IMR-90 (cell line): ENCODE data around the gene CARTPT. TPM values are rescaled to one million over a fixed set of nuclear protein-coding genes. Genes with fewer than 3 reads are reported as not detected.

Experiments used
- ATAC-seq: fragments of 200-7000 bp; cut with Tn5 transposase; 2 replicates; pipeline ENCODE4 v1.9.1; 2020; ENCODE audit warnings: low read depth, mild to moderate bottlenecking, moderate library complexity
- BruUV-seq: library from RNA; stranded (reverse); fragments of 400-500 nt; replicated peaks from 2 replicates; lab custom pipeline; 2021; lab: Mats Ljungman, UMichigan
- CTCF ChIA-PET: fragments of 300-600 bp; formaldehyde crosslinking; extraction: SDS; loops from one replicate; lab custom pipeline; 2021; ENCODE audit warnings: antibody characterized with exemption; lab: Yijun Ruan, JAX
- POLR2A ChIA-PET: fragments of 300-600 bp; sonication (Branson Sonifier 250); formaldehyde crosslinking; loops from one replicate; lab custom pipeline; 2022; ENCODE audit warnings: antibody characterized with exemption; ENCODE audit not compliant: unreplicated experiment; lab: Charles Lee
- DNase-seq: peaks from one replicate; pipeline ENCODE4 v3.0.0; 2013
- H2AFZ ChIP-seq: replicated peaks from 2 replicates; pipeline ENCODE3; 2013; ENCODE audit warnings: low read length, mild to moderate bottlenecking; ENCODE audit not compliant: poor library complexity
- H2AK5ac ChIP-seq: 2 replicates; pipeline ENCODE4 v1.6.1; 2013; ENCODE audit warnings: low read depth, low read length, inconsistent platforms
- H2AK9ac ChIP-seq: replicated peaks from 2 replicates; pipeline ENCODE3; 2013; ENCODE audit warnings: mild to moderate bottlenecking, low read depth, low read length, moderate library complexity; ENCODE audit not compliant: poor library complexity
- H2BK120ac ChIP-seq: 2 replicates; pipeline ENCODE4 v1.6.1; 2013; ENCODE audit warnings: low read depth, low read length, inconsistent platforms
- H2BK15ac ChIP-seq: 3 replicates; pipeline ENCODE4 v1.6.1; 2013; ENCODE audit warnings: low read depth, low read length, inconsistent platforms
- H2BK20ac ChIP-seq: 2 replicates; pipeline ENCODE4 v1.6.1; 2013; ENCODE audit warnings: low read depth, mild to moderate bottlenecking, inconsistent platforms, low read length, moderate library complexity
- H2BK5ac ChIP-seq: 2 replicates; pipeline ENCODE4 v1.6.1; 2013; ENCODE audit warnings: mild to moderate bottlenecking, low read depth, low read length, inconsistent platforms; ENCODE audit not compliant: poor library complexity, severe bottlenecking
- H3K14ac ChIP-seq: replicated peaks from 2 replicates; pipeline ENCODE4 v1.6.1; 2013; ENCODE audit warnings: low read depth, low read length, inconsistent platforms
- H3K18ac ChIP-seq: 2 replicates; pipeline ENCODE4 v1.6.1; 2013; ENCODE audit warnings: low read depth, low read length, control low read depth
- H3K23ac ChIP-seq: 2 replicates; pipeline ENCODE4 v1.6.1; 2013; ENCODE audit warnings: low read depth, low read length, inconsistent platforms
- H3K27ac ChIP-seq: 2 replicates; pipeline ENCODE4 v1.5.1; 2013; ENCODE audit warnings: mild to moderate bottlenecking, control low read depth, low read length; ENCODE audit not compliant: insufficient read depth
- H3K27me3 ChIP-seq: 2 replicates; pipeline ENCODE4 v1.6.1; 2013; ENCODE audit warnings: low read length; ENCODE audit not compliant: control insufficient read depth, insufficient read depth
- H3K36me3 ChIP-seq: 2 replicates; pipeline ENCODE4 v1.6.1; 2013; ENCODE audit warnings: low read length, mixed read lengths; ENCODE audit not compliant: control insufficient read depth, insufficient read depth
- H3K4ac ChIP-seq: 2 replicates; pipeline ENCODE4 v1.6.1; 2013; ENCODE audit warnings: low read depth, low read length, inconsistent platforms
- H3K4me1 ChIP-seq: 2 replicates; pipeline ENCODE4 v1.6.1; 2013; ENCODE audit warnings: low read length, mixed read lengths; ENCODE audit not compliant: control insufficient read depth, insufficient read depth
- H3K4me2 ChIP-seq: 2 replicates; pipeline ENCODE4 v1.6.1; 2013; ENCODE audit warnings: low read depth, mild to moderate bottlenecking, control low read depth, low read length, moderate library complexity
- H3K4me3 ChIP-seq: 2 replicates; pipeline ENCODE4 v1.5.1; 2013; ENCODE audit warnings: low read depth, mild to moderate bottlenecking, control low read depth, low read length, moderate library complexity; ENCODE audit not compliant: insufficient read depth
- H3K56ac ChIP-seq: 2 replicates; pipeline ENCODE4 v1.6.1; 2013; ENCODE audit warnings: low read length, inconsistent platforms; ENCODE audit not compliant: insufficient read depth; ENCODE audit errors: extremely low read depth
- H3K79me1 ChIP-seq, 2 experiments: 2 replicates each; pipeline ENCODE4 v1.6.1; 2013; ENCODE audit warnings: low read length in 2 of 2, inconsistent platforms in 1 of 2, low read depth in 1 of 2
- H3K9ac ChIP-seq: 2 replicates; pipeline ENCODE4 v1.6.1; 2013; ENCODE audit warnings: low read depth, low read length, control low read depth
- H3K9me1 ChIP-seq: 2 replicates; pipeline ENCODE4 v1.6.1; 2013; ENCODE audit warnings: low read length, inconsistent platforms; ENCODE audit not compliant: insufficient read depth
- H3K9me3 ChIP-seq: 2 replicates; pipeline ENCODE4 v1.6.1; 2013; ENCODE audit warnings: low read length; ENCODE audit not compliant: control insufficient read depth, insufficient read depth
- H4K20me1 ChIP-seq: 2 replicates; pipeline ENCODE4 v1.6.1; 2013; ENCODE audit warnings: low read length, inconsistent platforms; ENCODE audit not compliant: insufficient read depth
- H4K5ac ChIP-seq: 2 replicates; pipeline ENCODE4 v1.6.1; 2013; ENCODE audit warnings: mild to moderate bottlenecking, low read depth, low read length, control low read depth
- H4K8ac ChIP-seq, 2 experiments: 2 replicates each; pipeline ENCODE4 v1.6.1; 2013; ENCODE audit warnings: low read depth in 2 of 2, low read length in 2 of 2, control low read depth in 1 of 2, inconsistent platforms in 1 of 2
- H4K91ac ChIP-seq: 2 replicates; pipeline ENCODE4 v1.6.1; 2013; ENCODE audit warnings: low read depth, low read length, inconsistent platforms; ENCODE audit not compliant: insufficient read depth
- CEBPB ChIP-seq: IDR thresholded peaks from 2 replicates; pipeline ENCODE4 v1.6.1; 2012; ENCODE audit warnings: low read depth, low read length, improper control_type of control experiment
- FOS ChIP-seq: fragments of 150-350 bp; IDR thresholded peaks from 2 replicates; pipeline ENCODE4 v1.6.1; 2016; ENCODE audit warnings: low read depth, low read length
- MAFK ChIP-seq: IDR thresholded peaks from 2 replicates; pipeline ENCODE4 v1.6.1; 2012; ENCODE audit warnings: low read depth, low read length, improper control_type of control experiment
- MAZ ChIP-seq: IDR thresholded peaks from 2 replicates; pipeline ENCODE4 v1.6.1; 2012; ENCODE audit warnings: low read depth, mild to moderate bottlenecking, low read length, improper control_type of control experiment, moderate library complexity, borderline replicate concordance
- MXI1 ChIP-seq: IDR thresholded peaks from 2 replicates; pipeline ENCODE4 v1.6.1; 2012; ENCODE audit warnings: low read depth, mild to moderate bottlenecking, low read length, moderate library complexity, borderline replicate concordance
- NFE2L2 ChIP-seq: fragments of 150-350 bp; IDR thresholded peaks from 2 replicates; pipeline ENCODE4 v1.6.1; 2016; ENCODE audit warnings: low read depth, mild to moderate bottlenecking, low read length
- POLR2A ChIP-seq: IDR thresholded peaks from 2 replicates; pipeline ENCODE4 v1.6.1; 2012; ENCODE audit warnings: mild to moderate bottlenecking, low read depth, low read length
- dilution Hi-C: fragments of 300-500 bp; cut with HindIII; formaldehyde crosslinking; loops from one replicate; pipeline ENCODE4 v1.14.3; 2018; ENCODE audit warnings: low sequenced_read_pairs; ENCODE audit not compliant: unreplicated experiment
- in situ Hi-C: fragments of 300-500 bp; cut with MboI; formaldehyde crosslinking; loops from 3 replicates; pipeline ENCODE4 v1.14.3; 2019; ENCODE audit warnings: low sequenced_read_pairs, inconsistent platforms, mixed read lengths
- intact Hi-C: fragments of 100-400 bp; cut with micrococcal nuclease; formaldehyde crosslinking; loops from 2 replicates; pipeline ENCODE4 v1.10.0; 2022
- polyA plus RNA-seq, 3 experiments: library from polyadenylated mRNA; depleted of rRNA; stranded (reverse); fragments of >200 nt; gene quantifications; 2 replicates each; pipeline ENCODE4 v1.2.3, GENCODE V29; 2012; ENCODE audit warnings: low replicate concordance in 1 of 3
- total RNA-seq: library from RNA; depleted of rRNA; stranded (reverse); fragments of >200 nt; gene quantifications from 2 replicates; pipeline ENCODE4 v1.2.3, GENCODE V29; 2012
- TF ChIP-seq, protein P1 (sequence below): conservative IDR thresholded peaks from 2 replicates; pipeline ENCODE4 v1.5.1; 2012; ENCODE audit warnings: mild to moderate bottlenecking, low read depth, low read length, improper control_type of control experiment
- TF ChIP-seq, protein P2 (sequence below): fragments of 150-350 bp; IDR thresholded peaks from 2 replicates; pipeline ENCODE4 v1.6.1; 2017; ENCODE audit warnings: mild to moderate bottlenecking, antibody characterized with exemption, low read length, low read depth

The CARTPT gene
- total and polyA plus RNA-seq, 2 of the 4 experiments (the other 2 are of a cell fraction) = not detected

DNA sequence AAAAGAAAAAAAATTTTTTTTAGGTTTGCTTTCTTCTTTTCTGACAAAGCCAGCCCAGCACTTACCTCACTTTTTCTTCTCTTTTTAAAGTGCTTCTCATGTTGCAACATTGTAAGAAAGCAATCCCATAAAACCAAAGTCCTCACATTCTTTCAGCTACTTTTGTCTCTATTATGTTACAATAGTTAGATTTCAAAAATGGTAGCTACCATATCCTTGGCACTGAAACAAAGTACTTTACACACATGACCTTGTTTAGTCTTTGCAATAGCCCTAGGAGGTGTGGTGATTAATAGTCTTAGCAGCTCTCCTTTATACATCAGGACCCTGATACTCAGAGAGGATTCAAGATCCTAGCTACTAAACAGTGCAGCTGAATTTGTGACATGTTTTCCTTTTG, 23.5 kb upstream of the CARTPT start:
- peaks cover 4% of the 10 kb centered on the region; the same call in 1 of the 2 replicates for H3K27me3 ChIP-seq
- no peak overlapping the region for H3K14ac ChIP-seq
- no peak overlapping the region for H2AK9ac ChIP-seq
- no peak overlapping the region for H4K5ac ChIP-seq
- DNase-seq = no peak
- no peak overlapping the region for H3K4me3 ChIP-seq
- H4K8ac ChIP-seq = no peak overlapping the region
- ChIA-PET POLR2A (no interaction called here), CTCF (no interaction called here)
- H3K36me3 ChIP-seq = no peaks in the 10 kb centered on the region
- no peaks in the 10 kb centered on the region; the same call in 1 of the 2 replicates for H3K9me1 ChIP-seq
- dilution Hi-C loops = no loop called here
- no peaks in the 10 kb centered on the region for H4K20me1 ChIP-seq
- H3K4me2 ChIP-seq = no peak overlapping the region
- no peak overlapping the region for H3K27ac ChIP-seq
- H3K4me1 ChIP-seq = 0 out of 2 replicates have a peak, but pooled peaks cover 1% of the 10 kb centered on the region
- no peak overlapping the region for H3K56ac ChIP-seq
- no peak overlapping the region for H2BK15ac ChIP-seq
- no peak overlapping the region for H4K91ac ChIP-seq
- intact Hi-C loops = no loop called here
- BruUV-seq = no TSS peak
- no peak overlapping the region for H2BK5ac ChIP-seq
- ATAC-seq = no peak
- H2AFZ ChIP-seq = no peak overlapping the region
- in situ Hi-C loops = no loop called here
- no peaks in the 10 kb centered on the region for H3K79me1 ChIP-seq
- H3K4ac ChIP-seq = no peak overlapping the region
- H2BK120ac ChIP-seq = no peak overlapping the region
- no peak overlapping the region for H3K23ac ChIP-seq
- no peaks in the 10 kb centered on the region for H3K9me3 ChIP-seq
- no peak overlapping the region for H3K9ac ChIP-seq
- no peak overlapping the region for H2AK5ac ChIP-seq
- TF ChIP-seq MAZ (no peak), POLR2A (no peak), NFE2L2 (no peak), CEBPB (no peak), FOS (no peak), MXI1 (no peak), MAFK (no peak)
- TF ChIP-seq, protein P1, sequence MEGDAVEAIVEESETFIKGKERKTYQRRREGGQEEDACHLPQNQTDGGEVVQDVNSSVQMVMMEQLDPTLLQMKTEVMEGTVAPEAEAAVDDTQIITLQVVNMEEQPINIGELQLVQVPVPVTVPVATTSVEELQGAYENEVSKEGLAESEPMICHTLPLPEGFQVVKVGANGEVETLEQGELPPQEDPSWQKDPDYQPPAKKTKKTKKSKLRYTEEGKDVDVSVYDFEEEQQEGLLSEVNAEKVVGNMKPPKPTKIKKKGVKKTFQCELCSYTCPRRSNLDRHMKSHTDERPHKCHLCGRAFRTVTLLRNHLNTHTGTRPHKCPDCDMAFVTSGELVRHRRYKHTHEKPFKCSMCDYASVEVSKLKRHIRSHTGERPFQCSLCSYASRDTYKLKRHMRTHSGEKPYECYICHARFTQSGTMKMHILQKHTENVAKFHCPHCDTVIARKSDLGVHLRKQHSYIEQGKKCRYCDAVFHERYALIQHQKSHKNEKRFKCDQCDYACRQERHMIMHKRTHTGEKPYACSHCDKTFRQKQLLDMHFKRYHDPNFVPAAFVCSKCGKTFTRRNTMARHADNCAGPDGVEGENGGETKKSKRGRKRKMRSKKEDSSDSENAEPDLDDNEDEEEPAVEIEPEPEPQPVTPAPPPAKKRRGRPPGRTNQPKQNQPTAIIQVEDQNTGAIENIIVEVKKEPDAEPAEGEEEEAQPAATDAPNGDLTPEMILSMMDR = no peak
- TF ChIP-seq, protein P2, sequence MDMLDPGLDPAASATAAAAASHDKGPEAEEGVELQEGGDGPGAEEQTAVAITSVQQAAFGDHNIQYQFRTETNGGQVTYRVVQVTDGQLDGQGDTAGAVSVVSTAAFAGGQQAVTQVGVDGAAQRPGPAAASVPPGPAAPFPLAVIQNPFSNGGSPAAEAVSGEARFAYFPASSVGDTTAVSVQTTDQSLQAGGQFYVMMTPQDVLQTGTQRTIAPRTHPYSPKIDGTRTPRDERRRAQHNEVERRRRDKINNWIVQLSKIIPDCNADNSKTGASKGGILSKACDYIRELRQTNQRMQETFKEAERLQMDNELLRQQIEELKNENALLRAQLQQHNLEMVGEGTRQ = no peak
- H3K18ac ChIP-seq = no peak overlapping the region
- H2BK20ac ChIP-seq = no peak overlapping the region
